Measurements from ENCODE around the gene ATP6AP1.
"Not testable (repeated sequence)": the region's sequence is repeated elsewhere in the genome, so short reads cannot be mapped to it uniquely, and the experiment has no call there.

The ATP6AP1 gene

DNA sequence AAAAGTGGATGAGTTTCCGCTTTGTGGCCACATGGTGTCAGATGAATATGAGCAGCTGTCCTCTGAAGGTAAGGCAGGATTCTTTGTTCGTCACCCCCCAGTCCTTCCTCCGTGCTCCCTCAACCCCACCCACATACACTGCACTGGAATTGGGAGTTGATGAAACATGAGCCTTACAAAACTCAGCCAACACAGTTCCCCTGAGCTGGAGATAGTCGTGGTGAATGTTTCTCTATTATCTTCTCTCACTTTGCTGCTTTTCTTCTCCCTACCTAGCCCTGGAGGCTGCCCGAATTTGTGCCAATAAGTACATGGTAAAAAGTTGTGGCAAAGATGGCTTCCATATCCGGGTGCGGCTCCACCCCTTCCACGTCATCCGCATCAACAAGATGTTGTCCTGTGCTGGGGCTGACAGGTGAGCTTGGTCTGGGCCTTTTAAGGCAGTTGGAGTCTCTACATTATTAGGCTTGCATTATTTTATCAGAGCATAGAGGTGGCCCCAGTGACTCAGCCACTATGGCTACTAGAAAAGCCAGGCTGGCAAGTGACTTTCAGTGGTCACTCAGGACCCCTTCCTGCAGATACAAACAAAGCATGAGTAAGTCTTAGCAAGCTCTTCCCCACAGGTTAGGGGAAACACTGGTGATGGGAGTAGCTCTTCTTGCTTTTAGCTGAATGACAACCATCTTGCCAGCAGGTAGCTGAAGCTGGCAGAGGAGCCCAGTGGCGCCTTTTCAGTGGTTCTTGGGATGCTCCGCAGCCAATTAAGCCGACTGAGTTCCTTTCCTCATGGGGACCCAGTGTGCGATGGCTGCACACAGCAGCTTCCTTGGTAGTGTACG is 28.7 kb upstream of the ATP6AP1 start:
- no peak for DNase-seq (ENCODE audit: low read depth in 2 of 2)

DNA sequence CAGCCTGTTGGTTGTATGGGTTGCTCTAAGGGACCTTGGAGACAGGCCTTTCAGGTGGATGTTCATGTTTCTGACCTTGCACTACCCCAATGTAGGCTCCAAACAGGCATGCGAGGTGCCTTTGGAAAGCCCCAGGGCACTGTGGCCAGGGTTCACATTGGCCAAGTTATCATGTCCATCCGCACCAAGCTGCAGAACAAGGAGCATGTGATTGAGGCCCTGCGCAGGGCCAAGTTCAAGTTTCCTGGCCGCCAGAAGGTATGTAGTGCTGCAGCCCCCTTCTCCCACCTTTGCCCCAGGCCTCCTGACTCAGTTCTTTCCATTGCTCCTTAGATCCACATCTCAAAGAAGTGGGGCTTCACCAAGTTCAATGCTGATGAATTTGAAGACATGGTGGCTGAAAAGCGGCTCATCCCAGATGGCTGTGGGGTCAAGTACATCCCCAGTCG is 28.1 kb upstream of the ATP6AP1 start:
- DNase-seq (ENCODE audit: low read depth in 2 of 2): not testable (repeated sequence)

- DNase-seq (ENCODE audit: low read depth in 2 of 2): no peak
These were observed 27.3 kb upstream of the ATP6AP1 start for GRCh38 chrX:154401045-154401799.

- DNase-seq (ENCODE audit: low read depth in 2 of 2): no peak
These were observed 26.4 kb upstream of the ATP6AP1 start for GRCh38 chrX:154401918-154402621.

DNA sequence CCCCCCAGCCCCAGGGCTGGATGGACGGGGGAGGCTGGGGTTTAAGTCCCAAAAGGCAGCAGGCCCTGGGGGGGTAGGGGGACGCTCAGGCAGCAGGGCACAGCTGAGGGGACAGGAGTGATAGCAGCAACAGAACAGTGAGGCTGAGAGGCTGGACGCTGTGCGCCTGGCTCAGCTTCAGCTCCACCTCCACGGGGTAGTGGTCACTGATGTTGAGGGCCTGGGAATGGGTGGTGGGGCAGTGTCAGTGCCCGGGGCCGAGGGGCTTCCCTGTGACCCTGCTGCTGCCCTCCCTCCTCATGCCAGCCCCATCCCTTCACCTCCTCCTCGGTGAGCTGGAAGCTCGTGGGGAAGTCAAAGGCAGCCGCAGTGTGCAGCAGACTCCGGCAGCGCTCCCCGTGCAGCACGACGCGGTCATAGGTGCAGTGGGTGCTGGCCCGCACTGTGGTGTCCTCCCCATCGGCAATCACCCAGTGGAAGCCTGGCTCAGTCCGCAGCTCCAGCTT is 25.8 kb upstream of the ATP6AP1 start:
- no peak for DNase-seq (ENCODE audit: low read depth in 2 of 2)

DNA sequence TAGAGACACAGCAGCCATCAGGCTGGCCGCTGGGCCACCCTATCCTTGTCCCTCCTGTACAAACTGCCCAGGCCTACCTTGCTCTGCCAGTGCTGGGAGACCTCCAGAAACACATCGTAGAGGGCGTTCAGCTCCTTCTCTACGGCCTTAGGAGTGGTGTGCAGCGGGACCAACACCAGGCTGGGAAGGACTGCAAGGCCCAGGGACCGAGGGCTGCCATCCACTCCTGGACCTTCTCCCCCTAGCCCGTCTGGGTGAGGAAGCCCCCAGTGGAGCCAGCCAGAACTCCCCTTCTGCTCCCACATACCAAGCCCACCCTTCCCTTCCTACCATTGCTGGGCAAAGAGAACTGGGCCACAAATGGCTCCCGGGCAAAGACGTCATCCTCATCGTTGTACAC is 25.3 kb upstream of the ATP6AP1 start:
- DNase-seq (ENCODE audit: low read depth in 2 of 2): no peak

GRCh38 chrX:154403858-154404257 is 24.6 kb upstream of the ATP6AP1 start:
- DNase-seq (ENCODE audit: low read depth in 2 of 2): no peak

GRCh38 chrX:154404625-154405192 is 23.8 kb upstream of the ATP6AP1 start:
- no peak for DNase-seq (ENCODE audit: low read depth in 2 of 2)

- no peak for DNase-seq (ENCODE audit: low read depth in 2 of 2)
These were observed 19.7 kb upstream of the ATP6AP1 start for GRCh38 chrX:154408659-154409221.

DNA sequence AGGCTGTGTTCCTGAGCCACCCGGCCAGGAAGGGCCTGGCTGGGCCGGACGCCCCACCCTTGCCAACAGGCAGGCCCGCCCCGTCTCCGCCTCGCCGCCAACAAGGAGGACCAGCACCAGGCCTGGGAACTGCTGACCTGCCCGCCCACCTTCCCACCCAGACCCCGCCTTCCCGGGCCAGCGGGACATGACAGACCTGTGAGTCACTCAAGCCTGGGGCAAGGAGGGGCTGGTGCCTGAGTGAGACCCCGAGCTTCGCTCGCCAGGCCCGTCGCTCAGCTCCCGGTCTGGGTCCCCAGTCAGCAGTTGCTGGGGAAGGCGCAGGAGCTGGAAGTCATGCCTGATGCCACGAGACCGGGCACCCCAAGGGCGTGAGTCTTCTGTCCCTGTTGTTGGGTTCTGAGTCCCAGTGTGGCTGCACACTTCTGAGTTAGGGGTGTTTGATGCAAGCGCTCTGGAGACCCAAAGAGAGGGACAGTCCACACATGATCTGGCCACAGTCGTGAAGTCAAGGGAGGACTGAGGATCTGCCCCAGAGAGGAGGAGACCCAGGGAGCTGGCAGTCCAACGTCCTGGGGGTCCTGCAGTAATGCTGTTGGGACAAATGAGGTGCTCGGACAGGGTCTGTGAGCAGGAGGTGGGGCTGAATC is 19.1 kb upstream of the ATP6AP1 start, which contains the start of gene DNASE1L1:
Gene DNASE1L1, minus strand, starts transcription at position 33 of the 650 bp plus-strand sequence. CDS start 3,686 bp downstream, outside the sequence.
- DNase-seq (ENCODE audit: low read depth in 2 of 2): no peak

GRCh38 chrX:154411981-154412340 is 16.5 kb upstream of the ATP6AP1 start:
- peak in 1 of 2 donors; percentile 51 for DNase-seq (ENCODE audit: low read depth in 2 of 2)

GRCh38 chrX:154412468-154412867 is 16.0 kb upstream of the ATP6AP1 start:
- DNase-seq (ENCODE audit: low read depth in 2 of 2): no peak

DNA sequence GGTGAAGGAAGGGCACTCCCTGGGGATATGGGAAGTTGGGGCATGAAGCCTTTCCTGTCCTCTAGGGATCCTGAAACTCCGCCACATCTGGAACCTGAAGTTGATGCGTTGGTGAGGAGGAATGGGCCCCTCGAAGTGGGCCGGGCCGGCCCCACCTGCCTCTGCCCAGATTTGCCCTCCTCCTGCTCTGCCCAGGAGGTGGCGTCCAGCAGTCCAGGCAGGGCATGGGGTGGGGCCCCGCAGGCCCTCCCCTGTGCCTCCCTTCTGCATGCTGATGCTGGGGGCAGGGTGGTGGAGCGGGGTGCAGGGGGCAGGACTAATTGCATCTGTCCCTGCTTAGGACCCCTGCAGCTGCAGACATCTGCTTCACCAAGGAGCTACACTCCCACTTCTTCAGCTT is 15.3 kb upstream of the ATP6AP1 start:
- no peak for DNase-seq (ENCODE audit: low read depth in 2 of 2)

GRCh38 chrX:154417157-154417556 is 11.3 kb upstream of the ATP6AP1 start:
- no peak for DNase-seq (ENCODE audit: low read depth in 2 of 2)

DNA sequence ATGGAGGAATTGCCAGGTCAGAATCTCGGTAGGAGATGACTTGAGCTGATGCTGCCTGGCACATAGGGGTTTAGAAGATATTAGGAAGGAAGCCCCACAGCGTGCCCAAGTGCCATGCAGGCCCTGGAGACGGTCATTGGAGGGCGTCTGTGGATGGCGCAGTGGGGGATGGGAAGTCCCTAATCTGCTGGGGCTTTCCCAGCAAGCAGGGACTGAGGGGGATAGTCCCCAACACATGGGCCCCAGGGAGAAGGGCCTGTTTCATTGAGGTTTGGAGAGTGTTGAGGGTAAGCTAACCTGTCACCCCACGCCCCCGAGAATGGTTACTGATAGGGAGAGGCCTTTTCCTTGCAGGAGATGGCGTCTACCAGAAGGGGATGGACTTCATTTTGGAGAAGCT is 9.3 kb upstream of the ATP6AP1 start:
- no peak for DNase-seq (ENCODE audit: low read depth in 2 of 2)

- no peak for DNase-seq (ENCODE audit: low read depth in 2 of 2)
These were observed 8.6 kb upstream of the ATP6AP1 start for GRCh38 chrX:154419688-154420401.

DNA sequence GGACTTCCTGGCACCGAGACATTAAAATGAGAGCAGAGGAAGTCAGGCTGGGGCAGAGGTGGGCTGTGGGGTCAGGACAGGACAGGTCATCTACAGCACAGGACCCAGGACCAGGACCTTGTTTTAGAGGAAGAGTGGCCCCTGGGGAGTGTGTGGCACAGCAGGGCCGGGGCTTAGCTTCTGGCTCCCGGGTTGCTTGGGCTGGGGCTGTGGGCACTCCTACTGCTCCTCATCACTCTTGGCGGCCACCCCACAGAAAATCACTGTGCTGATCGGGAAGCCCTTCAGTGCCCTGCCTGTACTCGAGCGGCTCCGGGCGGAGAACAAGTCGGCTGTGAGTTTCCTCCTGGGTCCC is 8.1 kb upstream of the ATP6AP1 start:
- DNase-seq (ENCODE audit: low read depth in 2 of 2): no peak

DNA sequence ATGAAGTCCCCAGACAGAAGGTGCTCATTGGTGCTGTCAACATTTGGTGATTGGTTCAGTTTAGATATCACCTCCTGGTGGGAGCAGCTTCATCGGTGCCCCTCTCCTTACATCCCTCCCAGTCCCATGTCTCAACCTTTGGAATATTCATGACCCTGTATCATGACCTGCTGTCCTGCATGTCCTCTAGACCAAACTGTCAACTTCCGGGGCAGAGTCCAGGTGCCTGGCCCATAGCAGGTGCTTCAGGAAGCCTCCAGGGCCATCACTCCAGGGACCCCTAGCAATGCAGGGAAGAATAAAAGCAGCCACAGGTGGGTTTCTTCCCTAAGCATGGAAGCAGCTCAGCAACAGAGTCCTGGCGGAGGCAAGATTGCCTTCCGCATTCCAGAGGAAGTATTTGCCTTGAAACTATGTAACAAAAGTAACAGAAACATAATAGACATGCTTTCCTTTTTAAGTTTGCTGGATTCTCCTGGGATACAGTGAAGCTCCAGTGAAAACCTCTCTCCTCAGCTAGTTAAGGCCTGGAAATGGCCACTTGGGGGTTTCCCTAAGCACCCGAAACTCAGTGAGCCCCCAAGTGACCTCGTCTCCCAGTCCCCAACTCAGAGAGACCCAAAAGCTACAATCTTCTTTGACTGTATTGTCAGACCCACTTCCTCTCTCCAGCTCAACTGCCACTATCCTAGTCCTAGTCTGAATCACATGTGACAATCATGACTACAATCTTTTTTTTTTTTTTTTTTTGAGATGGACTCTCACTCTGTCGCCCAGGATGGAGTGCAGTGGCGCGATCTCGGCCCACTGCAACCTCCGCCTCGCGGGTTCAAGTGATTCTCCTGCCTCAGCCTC is 1.3 kb upstream of the ATP6AP1 start:
- DNase-seq (ENCODE audit: low read depth in 2 of 2): no peak

GRCh38 chrX:154429711-154430110 is 1.2 kb downstream of the ATP6AP1 start:
- DNase-seq (ENCODE audit: low read depth in 2 of 2): no peak

Data from stimulated activated CD8-positive, alpha-beta memory T cell treated with anti-CD3 and anti-CD28 coated beads, Interleukin-2, amount 100 ng/mL, for 48 hours (primary cell).